MM.1S (cell line): ENCODE data around the gene KRTAP22-2.

Experiments
- DNase-seq: peaks from one replicate; pipeline ENCODE4 v3.0.0-alpha.2; 2015
- H2AFZ ChIP-seq: fragments of 300-600 bp; sonication (generic); 2 replicates; pipeline ENCODE4 v1.6.0; 2016; ENCODE audit warnings: antibody characterized with exemption, low read length
- H3F3A ChIP-seq: fragments of 300-600 bp; sonication (generic); 2 replicates; pipeline ENCODE4 v1.6.1; 2016; ENCODE audit warnings: mild to moderate bottlenecking, antibody characterized with exemption, low read length, moderate library complexity, mixed read lengths; ENCODE audit not compliant: insufficient read depth
- H3K27ac ChIP-seq: fragments of 300-600 bp; sonication (generic); 2 replicates; pipeline ENCODE4 v1.5.1; 2016; ENCODE audit warnings: mild to moderate bottlenecking, low read length
- H3K27me3 ChIP-seq: fragments of 300-600 bp; sonication (generic); replicated peaks from 2 replicates; pipeline ENCODE4 v1.6.0; 2016; ENCODE audit warnings: low read length; ENCODE audit not compliant: insufficient read depth
- H3K36me3 ChIP-seq: fragments of 300-600 bp; sonication (generic); replicated peaks from 2 replicates; pipeline ENCODE4 v1.6.1; 2016; ENCODE audit warnings: mild to moderate bottlenecking, low read length, mixed read lengths; ENCODE audit not compliant: insufficient read depth
- H3K4me1 ChIP-seq: fragments of 300-600 bp; sonication (generic); 2 replicates; pipeline ENCODE4 v1.6.1; 2016; ENCODE audit warnings: low read length, mixed read lengths
- H3K4me2 ChIP-seq: fragments of 300-600 bp; sonication (generic); 2 replicates; pipeline ENCODE4 v1.6.0; 2016; ENCODE audit warnings: low read depth, low read length
- H3K4me3 ChIP-seq: fragments of 300-600 bp; sonication (generic); 2 replicates; pipeline ENCODE4 v1.5.1; 2016; ENCODE audit warnings: low read length, mixed read lengths
- H3K79me2 ChIP-seq: fragments of 300-600 bp; sonication (generic); 2 replicates; pipeline ENCODE4 v1.6.1; 2016; ENCODE audit warnings: mixed run types, low read length, mixed read lengths
- H3K9ac ChIP-seq: fragments of 300-600 bp; sonication (generic); 2 replicates; pipeline ENCODE4 v1.6.1; 2016; ENCODE audit warnings: low read length, mixed read lengths
- H3K9me2 ChIP-seq: fragments of 300-600 bp; sonication (generic); replicated peaks from 2 replicates; pipeline ENCODE4 v1.6.1; 2016; ENCODE audit warnings: mild to moderate bottlenecking, low read length, mixed read lengths; ENCODE audit not compliant: insufficient read depth
- H3K9me3 ChIP-seq: fragments of 300-600 bp; sonication (generic); replicated peaks from 2 replicates; pipeline ENCODE4 v1.6.1; 2016; ENCODE audit warnings: mild to moderate bottlenecking, low read length, mixed read lengths; ENCODE audit not compliant: insufficient read depth
- H4K20me1 ChIP-seq: fragments of 300-600 bp; sonication (generic); 2 replicates; pipeline ENCODE4 v1.6.1; 2016; ENCODE audit warnings: mild to moderate bottlenecking, low read length, moderate library complexity, mixed read lengths; ENCODE audit not compliant: insufficient read depth
- CTCF ChIP-seq: fragments of 300-600 bp; sonication (generic); IDR thresholded peaks from 2 replicates; pipeline ENCODE4 v1.5.1; 2016; ENCODE audit warnings: antibody characterized with exemption, low read length, mixed read lengths
- EZH2 ChIP-seq: fragments of 300-600 bp; sonication (generic); optimal IDR thresholded peaks from 2 replicates; pipeline ENCODE3; 2017; ENCODE audit warnings: low read depth, mild to moderate bottlenecking, antibody characterized with exemption, low read length, mixed read lengths
- EZH2phosphoT487 ChIP-seq: fragments of 300-600 bp; sonication (generic); IDR thresholded peaks from 2 replicates; pipeline ENCODE4 v1.6.1; 2018; ENCODE audit warnings: antibody characterized with exemption, low read length

The KRTAP22-2 gene

DNA sequence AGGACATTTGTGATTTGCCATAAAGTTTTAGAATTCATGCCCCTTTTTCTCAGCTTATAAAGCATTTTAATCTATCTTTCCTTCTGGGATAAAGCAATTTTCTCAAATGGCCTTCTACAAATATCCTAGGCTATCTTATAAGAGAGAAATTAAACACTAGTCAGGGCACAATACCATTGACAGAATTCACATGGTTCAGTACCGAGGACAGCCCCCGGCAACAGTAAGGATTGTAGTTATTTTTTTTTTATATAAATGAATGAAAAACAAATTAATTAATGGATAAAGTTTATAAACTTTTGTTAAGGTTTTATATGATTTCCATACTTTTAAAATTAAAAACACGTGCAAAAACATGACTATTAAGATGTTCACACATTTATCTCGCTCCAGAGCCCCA lies 37.9 kb upstream of the KRTAP22-2 start:
- Histone ChIP-seq H3K79me2 (no peaks in the 10 kb centered on the region), H3K4me1 (no peaks in the 10 kb centered on the region), H3K4me3 (no peak overlapping the region), H3K9me2 (no peaks in the 10 kb centered on the region), H3K9ac (no peak overlapping the region), H3K4me2 (no peak overlapping the region), H3K27ac (no peak overlapping the region), H2AFZ (no peak overlapping the region), H3K27me3 (no peaks in the 10 kb centered on the region), H3F3A (no peaks in the 10 kb centered on the region), H4K20me1 (no peaks in the 10 kb centered on the region), H3K36me3 (no peaks in the 10 kb centered on the region), H3K9me3 (no peaks in the 10 kb centered on the region)
- TF ChIP-seq EZH2phosphoT487 (no peak), CTCF (no peak), EZH2 (no peak)
- DNase-seq = no peak

DNA sequence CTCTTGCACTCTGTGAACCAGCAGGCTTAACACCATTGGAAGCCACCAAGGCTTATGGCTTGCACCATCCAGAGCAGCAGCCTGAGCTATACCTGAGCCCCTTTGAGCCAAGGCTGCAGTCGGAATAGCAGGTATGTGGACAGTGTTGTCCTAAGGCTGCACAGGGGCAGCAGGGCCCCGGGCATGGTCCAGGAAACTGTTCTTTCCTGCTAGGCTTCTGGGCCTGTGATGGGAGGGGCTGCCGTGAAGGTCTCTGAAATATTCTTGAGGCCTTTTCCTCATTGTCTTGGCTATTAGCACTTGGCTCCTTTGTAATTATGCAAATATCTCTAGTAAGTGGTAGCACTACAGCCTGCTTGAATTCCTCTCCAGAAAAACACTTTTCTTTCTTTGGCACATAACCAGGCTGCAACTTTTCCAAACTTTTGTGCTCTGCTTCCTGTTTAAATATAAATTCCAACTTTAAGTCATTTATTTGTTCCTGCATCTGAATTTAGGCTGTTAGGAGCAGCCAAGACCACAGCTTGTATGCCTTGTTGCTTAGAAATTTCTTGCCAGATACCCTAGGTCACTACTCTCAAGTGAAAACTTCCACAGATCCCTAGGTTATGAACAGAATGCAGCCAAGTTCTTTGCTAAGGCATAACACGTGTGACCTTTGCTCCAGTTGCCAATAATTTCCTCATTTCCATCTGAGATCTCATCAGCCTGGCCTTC lies 35.4 kb upstream of the KRTAP22-2 start:
- H3K79me2 ChIP-seq = no peaks in the 10 kb centered on the region
- H3K9me2 ChIP-seq = no peaks in the 10 kb centered on the region
- H3K9ac ChIP-seq = no peak overlapping the region
- H3K4me1 ChIP-seq = no peaks in the 10 kb centered on the region
- H3K4me2 ChIP-seq = no peak overlapping the region
- no peak overlapping the region for H2AFZ ChIP-seq
- no peak overlapping the region for H3K27ac ChIP-seq
- no peak overlapping the region for H3K4me3 ChIP-seq
- H4K20me1 ChIP-seq = no peaks in the 10 kb centered on the region
- no peaks in the 10 kb centered on the region for H3F3A ChIP-seq
- no peaks in the 10 kb centered on the region for H3K27me3 ChIP-seq
- no peaks in the 10 kb centered on the region for H3K9me3 ChIP-seq
- TF ChIP-seq EZH2 (no peak), EZH2phosphoT487 (no peak), CTCF (no peak)
- DNase-seq = no peak
- no peaks in the 10 kb centered on the region for H3K36me3 ChIP-seq

GRCh38 chr21:30623362-30623761 lies 33.2 kb upstream of the KRTAP22-2 start:
- no peaks in the 10 kb centered on the region for H3K27me3 ChIP-seq
- H4K20me1 ChIP-seq = no peaks in the 10 kb centered on the region
- H3K4me2 ChIP-seq = no peak overlapping the region
- no peaks in the 10 kb centered on the region for H3K9me2 ChIP-seq
- H3K4me3 ChIP-seq = no peak overlapping the region
- TF ChIP-seq EZH2 (no peak), EZH2phosphoT487 (no peak), CTCF (no peak)
- H2AFZ ChIP-seq = no peak overlapping the region
- no peak for DNase-seq
- H3K36me3 ChIP-seq = no peaks in the 10 kb centered on the region
- H3K9me3 ChIP-seq = no peaks in the 10 kb centered on the region
- H3K27ac ChIP-seq = no peak overlapping the region
- H3K4me1 ChIP-seq = no peaks in the 10 kb centered on the region
- H3K9ac ChIP-seq = no peak overlapping the region
- no peaks in the 10 kb centered on the region for H3K79me2 ChIP-seq
- H3F3A ChIP-seq = no peaks in the 10 kb centered on the region
